Measurements from ENCODE around the gene POLR2E.

DNA sequence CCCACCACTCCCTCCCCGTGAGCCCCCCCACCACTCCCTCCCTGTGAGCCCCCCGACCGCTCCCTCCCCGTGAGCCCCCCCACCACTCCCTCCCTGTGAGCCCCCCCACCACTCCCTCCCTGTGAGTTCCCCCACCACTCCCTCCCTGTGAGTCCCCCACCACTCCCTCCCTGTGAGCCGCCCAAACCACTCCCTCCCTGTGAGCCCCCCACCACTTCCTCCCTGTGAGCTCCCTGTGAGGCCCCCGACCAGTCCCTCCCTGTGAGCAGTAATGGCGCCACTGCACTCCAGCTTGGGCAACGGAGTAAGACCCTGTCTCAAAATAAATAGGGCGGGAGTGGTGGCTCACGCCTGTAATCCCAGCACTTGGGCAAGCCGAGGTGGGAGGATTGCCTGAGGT, 45.4 kb downstream of the POLR2E start:
- TF ChIP-seq, protein P1, sequence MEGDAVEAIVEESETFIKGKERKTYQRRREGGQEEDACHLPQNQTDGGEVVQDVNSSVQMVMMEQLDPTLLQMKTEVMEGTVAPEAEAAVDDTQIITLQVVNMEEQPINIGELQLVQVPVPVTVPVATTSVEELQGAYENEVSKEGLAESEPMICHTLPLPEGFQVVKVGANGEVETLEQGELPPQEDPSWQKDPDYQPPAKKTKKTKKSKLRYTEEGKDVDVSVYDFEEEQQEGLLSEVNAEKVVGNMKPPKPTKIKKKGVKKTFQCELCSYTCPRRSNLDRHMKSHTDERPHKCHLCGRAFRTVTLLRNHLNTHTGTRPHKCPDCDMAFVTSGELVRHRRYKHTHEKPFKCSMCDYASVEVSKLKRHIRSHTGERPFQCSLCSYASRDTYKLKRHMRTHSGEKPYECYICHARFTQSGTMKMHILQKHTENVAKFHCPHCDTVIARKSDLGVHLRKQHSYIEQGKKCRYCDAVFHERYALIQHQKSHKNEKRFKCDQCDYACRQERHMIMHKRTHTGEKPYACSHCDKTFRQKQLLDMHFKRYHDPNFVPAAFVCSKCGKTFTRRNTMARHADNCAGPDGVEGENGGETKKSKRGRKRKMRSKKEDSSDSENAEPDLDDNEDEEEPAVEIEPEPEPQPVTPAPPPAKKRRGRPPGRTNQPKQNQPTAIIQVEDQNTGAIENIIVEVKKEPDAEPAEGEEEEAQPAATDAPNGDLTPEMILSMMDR (IDR thresholded peaks at IDR 0.05), result no peak
- no peak for TF ChIP-seq POLR2A (IDR thresholded peaks at IDR 0.05)
- no peak for TF ChIP-seq POLR2AphosphoS5 (IDR thresholded peaks at IDR 0.05)

Measured in prostate gland (tissue), 2 donors.